HepG2 (cell line): Measurements from ENCODE around the gene OST4. TPM values are rescaled to one million over a fixed set of nuclear protein-coding genes. Genes with fewer than 3 reads are reported as not detected.
A peak's percentile ranks its signal among the peaks of the same experiment; 100 is the strongest.

Experiments used
- GLMP ChIP-seq: sonication (generic); formaldehyde crosslinking; IDR thresholded peaks from 2 replicates; pipeline ENCODE4 v1.9.0; 2021; ENCODE audit warnings: missing genetic modification reagents, mild to moderate bottlenecking, borderline replicate concordance
- GTF3A ChIP-seq: sonication (generic); formaldehyde crosslinking; conservative IDR thresholded peaks from 2 replicates; pipeline ENCODE4 v1.4.0; 2020; ENCODE audit warnings: mild to moderate bottlenecking, missing genetic modification reagents
- HINFP ChIP-seq: sonication (generic); formaldehyde crosslinking; IDR thresholded peaks from 2 replicates; pipeline ENCODE4 v1.4.0; 2020; ENCODE audit warnings: low read depth, mild to moderate bottlenecking, missing genetic modification reagents
- HMGA1 ChIP-seq: sonication (generic); formaldehyde crosslinking; conservative IDR thresholded peaks from 2 replicates; pipeline ENCODE4 v1.4.0; 2020; ENCODE audit warnings: missing genetic modification reagents
- KAT7 ChIP-seq: IDR thresholded peaks from 2 replicates; pipeline ENCODE4 v1.6.1; 2018; ENCODE audit warnings: borderline replicate concordance, missing compliant biosample characterization
- KAT8 ChIP-seq: IDR thresholded peaks from 2 replicates; pipeline ENCODE4 v1.6.1; 2016; ENCODE audit warnings: missing genetic modification reagents, missing compliant biosample characterization
- MTA3 ChIP-seq: sonication (generic); formaldehyde crosslinking; IDR thresholded peaks from 2 replicates; pipeline ENCODE4 v1.4.0; 2020; ENCODE audit warnings: missing genetic modification reagents
- NFIB ChIP-seq: sonication (generic); formaldehyde crosslinking; IDR thresholded peaks from 2 replicates; pipeline ENCODE4 v1.9.0; 2021; ENCODE audit warnings: missing genetic modification reagents, mild to moderate bottlenecking, borderline replicate concordance
- PLSCR1 ChIP-seq: sonication (generic); formaldehyde crosslinking; IDR thresholded peaks from 2 replicates; pipeline ENCODE4 v1.5.0; 2020; ENCODE audit warnings: missing genetic modification reagents, mild to moderate bottlenecking, borderline replicate concordance
- PRDM4 ChIP-seq: sonication (generic); formaldehyde crosslinking; IDR thresholded peaks from 2 replicates; pipeline ENCODE4 v1.9.0; 2021; ENCODE audit warnings: missing genetic modification reagents, borderline replicate concordance
- SAFB2 ChIP-seq: sonication (generic); formaldehyde crosslinking; IDR thresholded peaks from 2 replicates; pipeline ENCODE4 v1.5.1; 2020; ENCODE audit warnings: missing genetic modification reagents, low read depth, mild to moderate bottlenecking, borderline replicate concordance
- SIX1 ChIP-seq: sonication (generic); formaldehyde crosslinking; IDR thresholded peaks from 2 replicates; pipeline ENCODE4 v1.4.0; 2020; ENCODE audit warnings: missing genetic modification reagents, borderline replicate concordance
- SP2 ChIP-seq: sonication (generic); formaldehyde crosslinking; IDR thresholded peaks from 2 replicates; pipeline ENCODE4 v1.5.1; 2020; ENCODE audit warnings: mild to moderate bottlenecking, missing genetic modification reagents
- TEAD2 ChIP-seq: sonication (generic); formaldehyde crosslinking; IDR thresholded peaks from 2 replicates; pipeline ENCODE4 v1.9.0; 2021; ENCODE audit warnings: missing genetic modification reagents
- ZFP37 ChIP-seq: sonication (generic); formaldehyde crosslinking; IDR thresholded peaks from 2 replicates; pipeline ENCODE4 v1.4.0; 2020; ENCODE audit warnings: missing genetic modification reagents, borderline replicate concordance
- ZMAT3 ChIP-seq: sonication (generic); formaldehyde crosslinking; conservative IDR thresholded peaks from 2 replicates; pipeline ENCODE4 v1.7.0; 2021; ENCODE audit warnings: missing genetic modification reagents
- ZNF12 ChIP-seq: sonication (generic); formaldehyde crosslinking; IDR thresholded peaks from 2 replicates; pipeline ENCODE4 v1.5.0; 2020; ENCODE audit warnings: missing genetic modification reagents
- ZNF3 ChIP-seq: IDR thresholded peaks from 2 replicates; pipeline ENCODE4 v1.7.0; 2017; ENCODE audit warnings: inconsistent platforms
- ZNF337 ChIP-seq: sonication (generic); formaldehyde crosslinking; IDR thresholded peaks from 2 replicates; pipeline ENCODE4 v1.5.1; 2020; ENCODE audit warnings: missing genetic modification reagents, low read depth, mild to moderate bottlenecking, borderline replicate concordance
- ZNF431 ChIP-seq: sonication (generic); formaldehyde crosslinking; IDR thresholded peaks from 2 replicates; pipeline ENCODE4 v1.9.0; 2022; ENCODE audit warnings: missing genetic modification reagents, low read depth, mild to moderate bottlenecking, borderline replicate concordance
- ZNF484 ChIP-seq: sonication (generic); formaldehyde crosslinking; IDR thresholded peaks from 2 replicates; pipeline ENCODE4 v1.5.1; 2020; ENCODE audit warnings: mild to moderate bottlenecking, low read depth, missing genetic modification reagents, borderline replicate concordance
- ZNF75D ChIP-seq: sonication (generic); formaldehyde crosslinking; IDR thresholded peaks from 2 replicates; pipeline ENCODE4 v1.8.1; 2023; ENCODE audit warnings: missing genetic modification reagents, mild to moderate bottlenecking, borderline replicate concordance
- ZNF772 ChIP-seq: sonication (generic); formaldehyde crosslinking; IDR thresholded peaks from 2 replicates; pipeline ENCODE4 v1.5.0; 2020; ENCODE audit warnings: mild to moderate bottlenecking, missing genetic modification reagents
- ZNF850 ChIP-seq: sonication (generic); formaldehyde crosslinking; conservative IDR thresholded peaks from 2 replicates; pipeline ENCODE4 v1.9.0; 2021; ENCODE audit warnings: mild to moderate bottlenecking, missing genetic modification reagents
- polyA plus RNA-seq, 8 experiments: library from polyadenylated mRNA; depleted of rRNA in 3 of 8; stranded (reverse) in 7 of 8; unstranded in 1 of 8; fragments of >200 nt; fragmentation: Illumina TruSeq in 4 of 8; extraction: Trizol in 4 of 8; gene quantifications; 2 replicates each; pipeline versions ENCODE4 v1.2.1 to v1.2.3, GENCODE V29; 2011 to 2016; ENCODE audit warnings: low read depth in 4 of 8, missing spikeins in 1 of 8, mixed read lengths in 1 of 8; ENCODE audit not compliant: insufficient read depth in 1 of 8
- total RNA-seq, 5 experiments: library from RNA; depleted of rRNA; stranded (reverse); fragments of >200 nt; fragmentation: Illumina TruSeq; extraction: Trizol; gene quantifications; 2 replicates each; pipeline ENCODE4 v1.2.3, GENCODE V29; 2016; ENCODE audit warnings: low read depth in 1 of 5

Gene OST4
- total and polyA plus RNA-seq, 2 of the 13 experiments (the other 11 are each of a cell fraction or from before 2014, with no cell fraction given), result 498 to 584 TPM

GRCh38 chr2:27095745-27096651 is 24.5 kb upstream of the OST4 start (continued):
- peak; percentile 92; the same call in 1 of the 2 replicates for TF ChIP-seq ZNF337 (CRISPR knock-in tag)
- TF ChIP-seq ZNF431 (CRISPR knock-in tag), result peak; percentile 44; the same call in 1 of the 2 replicates
- TF ChIP-seq NFIB (CRISPR knock-in tag), result no peak
- TF ChIP-seq SIX1 (CRISPR knock-in tag), result peak; percentile 54; the same call in 1 of the 2 replicates
- TF ChIP-seq SP2, result no peak
- TF ChIP-seq ZNF75D, result no peak
- TF ChIP-seq SAFB2 (CRISPR knock-in tag), result no peak; the same call in 1 of the 2 replicates
- TF ChIP-seq ZNF850 (CRISPR knock-in tag), result no peak
- TF ChIP-seq GTF3A, result no peak
- TF ChIP-seq ZNF3 (CRISPR knock-in tag), result no peak
- TF ChIP-seq KAT7, result peak; percentile 76; the same call in 1 of the 2 replicates
- 0 out of 2 replicates have a peak, but pooled peaks have one; percentile 30 for TF ChIP-seq PRDM4 (CRISPR knock-in tag)
- TF ChIP-seq ZNF12 (CRISPR knock-in tag), result peak; percentile 87
- no peak for TF ChIP-seq MTA3 (CRISPR knock-in tag)
- TF ChIP-seq KAT8, result peak; percentile 78
- TF ChIP-seq PLSCR1 (CRISPR knock-in tag), result peak; percentile 96; the same call in 1 of the 2 replicates
- no peak; the same call in 1 of the 2 replicates for TF ChIP-seq GLMP
- no peak for TF ChIP-seq HMGA1 (CRISPR knock-in tag)
- TF ChIP-seq ZNF484 (CRISPR knock-in tag), result no peak
- peak; percentile 55; the same call in 1 of the 2 replicates for TF ChIP-seq HINFP (CRISPR knock-in tag)
- TF ChIP-seq ZMAT3, result no peak
- no peak for TF ChIP-seq TEAD2 (CRISPR knock-in tag)
- peak; percentile 93; the same call in 1 of the 2 replicates for TF ChIP-seq ZFP37 (CRISPR knock-in tag)
- TF ChIP-seq ZNF772 (CRISPR knock-in tag), result peak; percentile 88
